ENCODE results near the gene SFTPB.

SFTPB gene

DNA sequence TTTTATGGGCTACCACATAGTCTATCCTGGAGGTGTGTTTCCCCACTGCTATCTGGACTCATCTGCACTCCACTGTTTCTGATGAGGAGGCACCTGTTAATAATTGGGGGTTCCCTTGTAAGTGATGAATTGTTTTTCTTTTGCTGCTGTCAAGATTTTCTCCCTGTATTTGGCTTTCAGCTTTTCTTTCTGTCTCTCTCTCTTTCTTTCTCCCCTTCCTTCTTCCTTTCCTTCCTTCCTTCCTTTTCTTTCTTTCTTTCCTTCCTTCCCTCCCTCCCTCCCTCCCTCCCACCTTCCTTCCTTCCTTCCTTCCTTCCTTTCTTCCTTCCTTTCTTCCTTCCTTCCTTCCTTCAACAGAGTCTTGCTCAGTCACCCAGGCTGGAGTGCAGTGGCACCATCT, 35.3 kb upstream of the SFTPB start (continued):
- TF ChIP-seq, protein P1, sequence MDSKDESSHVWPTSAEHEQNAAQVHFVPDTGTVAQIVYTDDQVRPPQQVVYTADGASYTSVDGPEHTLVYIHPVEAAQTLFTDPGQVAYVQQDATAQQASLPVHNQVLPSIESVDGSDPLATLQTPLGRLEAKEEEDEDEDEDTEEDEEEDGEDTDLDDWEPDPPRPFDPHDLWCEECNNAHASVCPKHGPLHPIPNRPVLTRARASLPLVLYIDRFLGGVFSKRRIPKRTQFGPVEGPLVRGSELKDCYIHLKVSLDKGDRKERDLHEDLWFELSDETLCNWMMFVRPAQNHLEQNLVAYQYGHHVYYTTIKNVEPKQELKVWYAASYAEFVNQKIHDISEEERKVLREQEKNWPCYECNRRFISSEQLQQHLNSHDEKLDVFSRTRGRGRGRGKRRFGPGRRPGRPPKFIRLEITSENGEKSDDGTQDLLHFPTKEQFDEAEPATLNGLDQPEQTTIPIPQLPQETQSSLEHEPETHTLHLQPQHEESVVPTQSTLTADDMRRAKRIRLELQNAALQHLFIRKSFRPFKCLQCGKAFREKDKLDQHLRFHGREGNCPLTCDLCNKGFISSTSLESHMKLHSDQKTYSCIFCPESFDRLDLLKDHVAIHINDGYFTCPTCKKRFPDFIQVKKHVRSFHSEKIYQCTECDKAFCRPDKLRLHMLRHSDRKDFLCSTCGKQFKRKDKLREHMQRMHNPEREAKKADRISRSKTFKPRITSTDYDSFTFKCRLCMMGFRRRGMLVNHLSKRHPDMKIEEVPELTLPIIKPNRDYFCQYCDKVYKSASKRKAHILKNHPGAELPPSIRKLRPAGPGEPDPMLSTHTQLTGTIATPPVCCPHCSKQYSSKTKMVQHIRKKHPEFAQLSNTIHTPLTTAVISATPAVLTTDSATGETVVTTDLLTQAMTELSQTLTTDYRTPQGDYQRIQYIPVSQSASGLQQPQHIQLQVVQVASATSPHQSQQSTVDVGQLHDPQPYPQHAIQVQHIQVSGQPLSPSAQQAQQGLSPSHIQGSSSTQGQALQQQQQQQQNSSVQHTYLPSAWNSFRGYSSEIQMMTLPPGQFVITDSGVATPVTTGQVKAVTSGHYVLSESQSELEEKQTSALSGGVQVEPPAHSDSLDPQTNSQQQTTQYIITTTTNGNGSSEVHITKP (tag by site-specific recombination; IDR thresholded peaks at IDR 0.05), result 0 out of 2 replicates have a peak, but pooled peaks have one; percentile 21

DNA sequence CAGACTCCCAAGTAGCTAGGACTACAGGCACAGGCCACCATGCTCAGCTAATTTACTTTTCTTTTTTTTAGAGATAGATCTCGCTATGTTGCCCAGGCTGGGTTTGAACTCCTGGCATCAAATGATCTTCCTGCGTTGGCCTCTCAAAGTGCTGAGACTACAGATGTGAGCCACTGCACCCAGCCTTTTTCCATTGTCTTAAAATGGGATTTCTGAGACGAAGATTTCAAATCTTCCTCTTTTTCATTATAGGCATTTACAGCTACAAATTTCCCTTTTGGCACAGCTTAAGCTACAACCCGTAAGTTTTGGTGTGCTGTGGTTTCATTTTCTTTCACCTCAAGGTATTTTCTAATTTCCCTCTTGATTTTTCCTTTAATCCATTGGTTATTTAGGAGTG, 34.8 kb upstream of the SFTPB start:
- H3K4me1 ChIP-seq (ENCODE audit: control insufficient read depth, insufficient read depth, low read length), result no peaks in the 10 kb centered on the region; the same call in 1 of the 2 replicates
- TF ChIP-seq ZNF544 (tag by site-specific recombination; IDR thresholded peaks at IDR 0.05), result no peak
- TF ChIP-seq ZNF404 (tag by site-specific recombination; IDR thresholded peaks at IDR 0.05), result no peak
- TF ChIP-seq ZNF629 (tag by site-specific recombination; IDR thresholded peaks at IDR 0.05), result no peak
- no peak for TF ChIP-seq BCL11A (tag by site-specific recombination; IDR thresholded peaks at IDR 0.05; ENCODE audit: low read depth)
- no peak for TF ChIP-seq PRDM1 (tag by site-specific recombination; IDR thresholded peaks at IDR 0.05)
- TF ChIP-seq GLI4 (tag by site-specific recombination; IDR thresholded peaks at IDR 0.05), result no peak
- no peak for TF ChIP-seq ZNF274 (IDR thresholded peaks at IDR 0.05; ENCODE audit: low read length)
- no peak for TF ChIP-seq ZNF274 (tag by site-specific recombination; IDR thresholded peaks at IDR 0.05; ENCODE audit: borderline replicate concordance)
- no peak for TF ChIP-seq ZNF23 (tag by site-specific recombination; IDR thresholded peaks at IDR 0.05; ENCODE audit: borderline replicate concordance)
- no peak for TF ChIP-seq ZNF121 (tag by site-specific recombination; IDR thresholded peaks at IDR 0.05)
- no peak overlapping the region for H3K27ac ChIP-seq (ENCODE audit: extremely low read depth, low read depth, low read length)

DNA sequence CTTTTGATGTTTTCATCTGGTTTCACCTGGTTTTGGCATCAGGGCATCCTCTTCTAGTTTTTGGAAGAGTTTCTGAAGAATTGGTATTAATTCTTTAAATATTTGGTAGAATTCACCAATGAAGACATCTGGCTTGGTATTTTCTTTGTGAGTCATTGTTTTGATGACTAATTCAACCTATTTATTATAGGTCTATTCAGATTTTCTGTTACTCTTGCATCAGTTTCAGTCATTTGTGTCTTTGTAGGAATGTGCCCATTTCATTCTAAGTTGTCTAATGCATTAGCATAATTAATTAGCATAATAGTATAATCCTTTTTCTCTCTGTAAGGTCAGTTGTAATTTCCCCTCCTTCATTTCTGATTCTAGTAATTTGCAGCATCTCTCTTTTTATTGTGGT, 34.2 kb upstream of the SFTPB start:
- Histone ChIP-seq H3K27ac (ENCODE audit: extremely low read depth, low read depth, low read length) (no peak overlapping the region), H3K9me3 (ENCODE audit: control insufficient read depth, insufficient read depth, low read depth, low read length) (no peaks in the 10 kb centered on the region), H3K36me3 (ENCODE audit: control insufficient read depth in 2 of 2, insufficient read depth in 1 of 2, low read length in 2 of 2) (no peaks in the 10 kb centered on the region), H3K4me1 (ENCODE audit: control insufficient read depth, insufficient read depth, low read length) (no peaks in the 10 kb centered on the region; the same call in 1 of the 2 replicates), H3K4me3 (ENCODE audit: low read depth, low read length) (no peak overlapping the region)
- ChIA-PET POLR2A (no interaction called here), CTCF (interaction anchor here (1.5 kb wide), 1 partner anchor 22 kb away, joined by 6 read pairs; no protein-coding TSS in a partner anchor)
- no peak for TF ChIP-seq ZNF155 (tag by site-specific recombination; IDR thresholded peaks at IDR 0.05)
- no peak for TF ChIP-seq ZNF768 (tag by site-specific recombination; IDR thresholded peaks at IDR 0.05)
- 0 out of 2 replicates have a peak, but pooled peaks have one; percentile 13 for TF ChIP-seq ZNF629 (tag by site-specific recombination; IDR thresholded peaks at IDR 0.05)
- TF ChIP-seq, protein P2, sequence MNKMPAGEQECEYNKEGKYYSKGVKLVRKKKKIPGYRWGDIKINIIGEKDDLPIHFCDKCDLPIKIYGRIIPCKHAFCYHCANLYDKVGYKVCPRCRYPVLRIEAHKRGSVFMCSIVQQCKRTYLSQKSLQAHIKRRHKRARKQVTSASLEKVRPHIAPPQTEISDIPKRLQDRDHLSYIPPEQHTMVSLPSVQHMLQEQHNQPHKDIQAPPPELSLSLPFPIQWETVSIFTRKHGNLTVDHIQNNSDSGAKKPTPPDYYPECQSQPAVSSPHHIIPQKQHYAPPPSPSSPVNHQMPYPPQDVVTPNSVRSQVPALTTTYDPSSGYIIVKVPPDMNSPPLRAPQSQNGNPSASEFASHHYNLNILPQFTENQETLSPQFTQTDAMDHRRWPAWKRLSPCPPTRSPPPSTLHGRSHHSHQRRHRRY (tag by site-specific recombination; IDR thresholded peaks at IDR 0.05), result no peak
- TF ChIP-seq SCRT2 (tag by site-specific recombination; IDR thresholded peaks at IDR 0.05), result no peak
- no peak for TF ChIP-seq ZNF830 (tag by site-specific recombination; IDR thresholded peaks at IDR 0.05; ENCODE audit: low read depth)
- peak; percentile 70 for TF ChIP-seq SP7 (tag by site-specific recombination; IDR thresholded peaks at IDR 0.05)
- TF ChIP-seq, protein P3, sequence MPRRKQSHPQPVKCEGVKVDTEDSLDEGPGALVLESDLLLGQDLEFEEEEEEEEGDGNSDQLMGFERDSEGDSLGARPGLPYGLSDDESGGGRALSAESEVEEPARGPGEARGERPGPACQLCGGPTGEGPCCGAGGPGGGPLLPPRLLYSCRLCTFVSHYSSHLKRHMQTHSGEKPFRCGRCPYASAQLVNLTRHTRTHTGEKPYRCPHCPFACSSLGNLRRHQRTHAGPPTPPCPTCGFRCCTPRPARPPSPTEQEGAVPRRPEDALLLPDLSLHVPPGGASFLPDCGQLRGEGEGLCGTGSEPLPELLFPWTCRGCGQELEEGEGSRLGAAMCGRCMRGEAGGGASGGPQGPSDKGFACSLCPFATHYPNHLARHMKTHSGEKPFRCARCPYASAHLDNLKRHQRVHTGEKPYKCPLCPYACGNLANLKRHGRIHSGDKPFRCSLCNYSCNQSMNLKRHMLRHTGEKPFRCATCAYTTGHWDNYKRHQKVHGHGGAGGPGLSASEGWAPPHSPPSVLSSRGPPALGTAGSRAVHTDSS (tag by site-specific recombination; IDR thresholded peaks at IDR 0.05), result no peak
- no peak for TF ChIP-seq ZNF239 (tag by site-specific recombination; IDR thresholded peaks at IDR 0.05)
- TF ChIP-seq ZNF37A (tag by site-specific recombination; IDR thresholded peaks at IDR 0.05), result no peak
- TF ChIP-seq, protein P4, sequence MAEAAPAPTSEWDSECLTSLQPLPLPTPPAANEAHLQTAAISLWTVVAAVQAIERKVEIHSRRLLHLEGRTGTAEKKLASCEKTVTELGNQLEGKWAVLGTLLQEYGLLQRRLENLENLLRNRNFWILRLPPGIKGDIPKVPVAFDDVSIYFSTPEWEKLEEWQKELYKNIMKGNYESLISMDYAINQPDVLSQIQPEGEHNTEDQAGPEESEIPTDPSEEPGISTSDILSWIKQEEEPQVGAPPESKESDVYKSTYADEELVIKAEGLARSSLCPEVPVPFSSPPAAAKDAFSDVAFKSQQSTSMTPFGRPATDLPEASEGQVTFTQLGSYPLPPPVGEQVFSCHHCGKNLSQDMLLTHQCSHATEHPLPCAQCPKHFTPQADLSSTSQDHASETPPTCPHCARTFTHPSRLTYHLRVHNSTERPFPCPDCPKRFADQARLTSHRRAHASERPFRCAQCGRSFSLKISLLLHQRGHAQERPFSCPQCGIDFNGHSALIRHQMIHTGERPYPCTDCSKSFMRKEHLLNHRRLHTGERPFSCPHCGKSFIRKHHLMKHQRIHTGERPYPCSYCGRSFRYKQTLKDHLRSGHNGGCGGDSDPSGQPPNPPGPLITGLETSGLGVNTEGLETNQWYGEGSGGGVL (tag by site-specific recombination; IDR thresholded peaks at IDR 0.05), result 0 out of 2 replicates have a peak, but pooled peaks have one; percentile 8
- TF ChIP-seq ZNF114 (tag by site-specific recombination; IDR thresholded peaks at IDR 0.05), result no peak
- no peak for TF ChIP-seq ZNF510 (tag by site-specific recombination; IDR thresholded peaks at IDR 0.05; ENCODE audit: insufficient replicate concordance)
- TF ChIP-seq ZNF423 (tag by site-specific recombination; IDR thresholded peaks at IDR 0.05), result no peak
- TF ChIP-seq ZNF366 (tag by site-specific recombination; conservative IDR thresholded peaks at IDR 0.05), result peak; percentile 35; the same call in 1 of the 2 replicates
- TF ChIP-seq, protein P5, sequence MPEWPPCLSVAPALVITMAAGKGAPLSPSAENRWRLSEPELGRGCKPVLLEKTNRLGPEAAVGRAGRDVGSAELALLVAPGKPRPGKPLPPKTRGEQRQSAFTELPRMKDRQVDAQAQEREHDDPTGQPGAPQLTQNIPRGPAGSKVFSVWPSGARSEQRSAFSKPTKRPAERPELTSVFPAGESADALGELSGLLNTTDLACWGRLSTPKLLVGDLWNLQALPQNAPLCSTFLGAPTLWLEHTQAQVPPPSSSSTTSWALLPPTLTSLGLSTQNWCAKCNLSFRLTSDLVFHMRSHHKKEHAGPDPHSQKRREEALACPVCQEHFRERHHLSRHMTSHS (tag by site-specific recombination; IDR thresholded peaks at IDR 0.05), result no peak

More for the DNA sequence above, 34.8 kb upstream of the SFTPB start:
- Histone ChIP-seq H3K36me3 (ENCODE audit: control insufficient read depth in 2 of 2, insufficient read depth in 1 of 2, low read length in 2 of 2) (no peaks in the 10 kb centered on the region), H3K4me3 (ENCODE audit: low read depth, low read length) (no peak overlapping the region), H3K9me3 (ENCODE audit: control insufficient read depth, insufficient read depth, low read depth, low read length) (no peaks in the 10 kb centered on the region)
- CTCF ChIA-PET, result interaction anchor here (0.6 to 1.5 kb wide), 2 partner anchors 23 to 103 kb away, joined by 3 to 6 read pairs; no protein-coding TSS in a partner anchor
- POLR2A ChIA-PET, result no interaction called here
